HepG2 (cell line): Measurements from ENCODE around the gene IPO13. TPM values are rescaled to one million over a fixed set of nuclear protein-coding genes. Genes with fewer than 3 reads are reported as not detected.

Experiments used
- FOXJ3 ChIP-seq: sonication (generic); formaldehyde crosslinking; IDR thresholded peaks from 2 replicates; pipeline ENCODE4 v1.4.0; 2020; ENCODE audit warnings: missing genetic modification reagents, mild to moderate bottlenecking, borderline replicate concordance
- NFE2L1 ChIP-seq: sonication (generic); formaldehyde crosslinking; IDR thresholded peaks from 2 replicates; pipeline ENCODE4 v1.4.0; 2020; ENCODE audit warnings: missing genetic modification reagents, mild to moderate bottlenecking, borderline replicate concordance
- RFXANK ChIP-seq: IDR thresholded peaks from 2 replicates; pipeline ENCODE4 v1.6.1; 2016
- SRSF1 ChIP-seq: fragments of 200-400 bp; formaldehyde crosslinking; optimal IDR thresholded peaks from 2 replicates; pipeline ENCODE3; 2017; ENCODE audit warnings: mild to moderate bottlenecking, low read depth, low read length, moderate library complexity
- TOE1 ChIP-seq: sonication (generic); formaldehyde crosslinking; IDR thresholded peaks from 2 replicates; pipeline ENCODE4 v1.4.0; 2020; ENCODE audit warnings: mild to moderate bottlenecking, missing genetic modification reagents
- ZNF101 ChIP-seq: sonication (generic); formaldehyde crosslinking; IDR thresholded peaks from 2 replicates; pipeline ENCODE4 v1.4.0; 2020; ENCODE audit warnings: mild to moderate bottlenecking, low read depth, missing genetic modification reagents, borderline replicate concordance
- ZNF350 ChIP-seq: sonication (generic); formaldehyde crosslinking; IDR thresholded peaks from 2 replicates; pipeline ENCODE4 v1.4.0; 2020; ENCODE audit warnings: mild to moderate bottlenecking, low read depth, missing genetic modification reagents, borderline replicate concordance
- polyA plus RNA-seq, 8 experiments: library from polyadenylated mRNA; depleted of rRNA in 3 of 8; stranded (reverse) in 7 of 8; unstranded in 1 of 8; fragments of >200 nt; fragmentation: Illumina TruSeq in 4 of 8; extraction: Trizol in 4 of 8; gene quantifications; 2 replicates each; pipeline versions ENCODE4 v1.2.1 to v1.2.3, GENCODE V29; 2011 to 2016; ENCODE audit warnings: low read depth in 4 of 8, missing spikeins in 1 of 8, mixed read lengths in 1 of 8; ENCODE audit not compliant: insufficient read depth in 1 of 8
- total RNA-seq, 5 experiments: library from RNA; depleted of rRNA; stranded (reverse); fragments of >200 nt; fragmentation: Illumina TruSeq; extraction: Trizol; gene quantifications; 2 replicates each; pipeline ENCODE4 v1.2.3, GENCODE V29; 2016; ENCODE audit warnings: low read depth in 1 of 5
- TF ChIP-seq, protein P1 (sequence below): sonication (generic); formaldehyde crosslinking; IDR thresholded peaks from 2 replicates; pipeline ENCODE4 v1.5.0; 2020; ENCODE audit warnings: mild to moderate bottlenecking, missing genetic modification reagents, borderline replicate concordance
- TF ChIP-seq, protein P2 (sequence below): sonication (generic); formaldehyde crosslinking; conservative IDR thresholded peaks from 2 replicates; pipeline ENCODE4 v1.4.0; 2020; ENCODE audit warnings: missing genetic modification reagents
- TF ChIP-seq, protein P3 (sequence below): fragments of 450-650 bp; IDR thresholded peaks from 2 replicates; pipeline ENCODE4 v1.6.1; 2017; ENCODE audit warnings: mild to moderate bottlenecking
- TF ChIP-seq, protein P4 (sequence below): sonication (generic); formaldehyde crosslinking; IDR thresholded peaks from 2 replicates; pipeline ENCODE4 v1.5.1; 2020; ENCODE audit warnings: mild to moderate bottlenecking, missing genetic modification reagents, moderate library complexity

IPO13 gene
- total and polyA plus RNA-seq, 2 of the 13 experiments (the other 11 are each of a cell fraction or from before 2014, with no cell fraction given): 12.9 to 15.6 TPM

GRCh38 chr1:43921022-43921421 lies 25.7 kb upstream of the IPO13 start (continued):
- no peak for TF ChIP-seq TOE1 (CRISPR knock-in tag)
- no peak for TF ChIP-seq NFE2L1 (CRISPR knock-in tag)
- TF ChIP-seq FOXJ3: no peak
- TF ChIP-seq, protein P1, sequence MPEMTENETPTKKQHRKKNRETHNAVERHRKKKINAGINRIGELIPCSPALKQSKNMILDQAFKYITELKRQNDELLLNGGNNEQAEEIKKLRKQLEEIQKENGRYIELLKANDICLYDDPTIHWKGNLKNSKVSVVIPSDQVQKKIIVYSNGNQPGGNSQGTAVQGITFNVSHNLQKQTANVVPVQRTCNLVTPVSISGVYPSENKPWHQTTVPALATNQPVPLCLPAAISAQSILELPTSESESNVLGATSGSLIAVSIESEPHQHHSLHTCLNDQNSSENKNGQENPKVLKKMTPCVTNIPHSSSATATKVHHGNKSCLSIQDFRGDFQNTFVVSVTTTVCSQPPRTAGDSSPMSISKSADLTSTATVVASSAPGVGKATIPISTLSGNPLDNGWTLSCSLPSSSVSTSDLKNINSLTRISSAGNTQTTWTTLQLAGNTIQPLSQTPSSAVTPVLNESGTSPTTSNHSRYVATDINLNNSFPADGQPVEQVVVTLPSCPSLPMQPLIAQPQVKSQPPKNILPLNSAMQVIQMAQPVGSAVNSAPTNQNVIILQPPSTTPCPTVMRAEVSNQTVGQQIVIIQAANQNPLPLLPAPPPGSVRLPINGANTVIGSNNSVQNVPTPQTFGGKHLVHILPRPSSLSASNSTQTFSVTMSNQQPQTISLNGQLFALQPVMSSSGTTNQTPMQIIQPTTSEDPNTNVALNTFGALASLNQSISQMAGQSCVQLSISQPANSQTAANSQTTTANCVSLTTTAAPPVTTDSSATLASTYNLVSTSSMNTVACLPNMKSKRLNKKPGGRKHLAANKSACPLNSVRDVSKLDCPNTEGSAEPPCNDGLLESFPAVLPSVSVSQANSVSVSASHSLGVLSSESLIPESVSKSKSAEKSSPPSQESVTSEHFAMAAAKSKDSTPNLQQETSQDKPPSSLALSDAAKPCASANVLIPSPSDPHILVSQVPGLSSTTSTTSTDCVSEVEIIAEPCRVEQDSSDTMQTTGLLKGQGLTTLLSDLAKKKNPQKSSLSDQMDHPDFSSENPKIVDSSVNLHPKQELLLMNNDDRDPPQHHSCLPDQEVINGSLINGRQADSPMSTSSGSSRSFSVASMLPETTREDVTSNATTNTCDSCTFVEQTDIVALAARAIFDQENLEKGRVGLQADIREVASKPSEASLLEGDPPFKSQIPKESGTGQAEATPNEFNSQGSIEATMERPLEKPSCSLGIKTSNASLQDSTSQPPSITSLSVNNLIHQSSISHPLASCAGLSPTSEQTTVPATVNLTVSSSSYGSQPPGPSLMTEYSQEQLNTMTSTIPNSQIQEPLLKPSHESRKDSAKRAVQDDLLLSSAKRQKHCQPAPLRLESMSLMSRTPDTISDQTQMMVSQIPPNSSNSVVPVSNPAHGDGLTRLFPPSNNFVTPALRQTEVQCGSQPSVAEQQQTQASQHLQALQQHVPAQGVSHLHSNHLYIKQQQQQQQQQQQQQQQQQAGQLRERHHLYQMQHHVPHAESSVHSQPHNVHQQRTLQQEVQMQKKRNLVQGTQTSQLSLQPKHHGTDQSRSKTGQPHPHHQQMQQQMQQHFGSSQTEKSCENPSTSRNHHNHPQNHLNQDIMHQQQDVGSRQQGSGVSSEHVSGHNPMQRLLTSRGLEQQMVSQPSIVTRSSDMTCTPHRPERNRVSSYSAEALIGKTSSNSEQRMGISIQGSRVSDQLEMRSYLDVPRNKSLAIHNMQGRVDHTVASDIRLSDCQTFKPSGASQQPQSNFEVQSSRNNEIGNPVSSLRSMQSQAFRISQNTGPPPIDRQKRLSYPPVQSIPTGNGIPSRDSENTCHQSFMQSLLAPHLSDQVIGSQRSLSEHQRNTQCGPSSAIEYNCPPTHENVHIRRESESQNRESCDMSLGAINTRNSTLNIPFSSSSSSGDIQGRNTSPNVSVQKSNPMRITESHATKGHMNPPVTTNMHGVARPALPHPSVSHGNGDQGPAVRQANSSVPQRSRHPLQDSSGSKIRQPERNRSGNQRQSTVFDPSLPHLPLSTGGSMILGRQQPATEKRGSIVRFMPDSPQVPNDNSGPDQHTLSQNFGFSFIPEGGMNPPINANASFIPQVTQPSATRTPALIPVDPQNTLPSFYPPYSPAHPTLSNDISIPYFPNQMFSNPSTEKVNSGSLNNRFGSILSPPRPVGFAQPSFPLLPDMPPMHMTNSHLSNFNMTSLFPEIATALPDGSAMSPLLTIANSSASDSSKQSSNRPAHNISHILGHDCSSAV (CRISPR knock-in tag): no peak
- TF ChIP-seq, protein P2, sequence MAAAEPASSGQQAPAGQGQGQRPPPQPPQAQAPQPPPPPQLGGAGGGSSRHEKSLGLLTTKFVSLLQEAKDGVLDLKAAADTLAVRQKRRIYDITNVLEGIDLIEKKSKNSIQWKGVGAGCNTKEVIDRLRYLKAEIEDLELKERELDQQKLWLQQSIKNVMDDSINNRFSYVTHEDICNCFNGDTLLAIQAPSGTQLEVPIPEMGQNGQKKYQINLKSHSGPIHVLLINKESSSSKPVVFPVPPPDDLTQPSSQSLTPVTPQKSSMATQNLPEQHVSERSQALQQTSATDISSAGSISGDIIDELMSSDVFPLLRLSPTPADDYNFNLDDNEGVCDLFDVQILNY: no peak
- no peak for TF ChIP-seq ZNF350
- no peak for TF ChIP-seq SRSF1
- no peak for TF ChIP-seq ZNF101
- TF ChIP-seq, protein P3, sequence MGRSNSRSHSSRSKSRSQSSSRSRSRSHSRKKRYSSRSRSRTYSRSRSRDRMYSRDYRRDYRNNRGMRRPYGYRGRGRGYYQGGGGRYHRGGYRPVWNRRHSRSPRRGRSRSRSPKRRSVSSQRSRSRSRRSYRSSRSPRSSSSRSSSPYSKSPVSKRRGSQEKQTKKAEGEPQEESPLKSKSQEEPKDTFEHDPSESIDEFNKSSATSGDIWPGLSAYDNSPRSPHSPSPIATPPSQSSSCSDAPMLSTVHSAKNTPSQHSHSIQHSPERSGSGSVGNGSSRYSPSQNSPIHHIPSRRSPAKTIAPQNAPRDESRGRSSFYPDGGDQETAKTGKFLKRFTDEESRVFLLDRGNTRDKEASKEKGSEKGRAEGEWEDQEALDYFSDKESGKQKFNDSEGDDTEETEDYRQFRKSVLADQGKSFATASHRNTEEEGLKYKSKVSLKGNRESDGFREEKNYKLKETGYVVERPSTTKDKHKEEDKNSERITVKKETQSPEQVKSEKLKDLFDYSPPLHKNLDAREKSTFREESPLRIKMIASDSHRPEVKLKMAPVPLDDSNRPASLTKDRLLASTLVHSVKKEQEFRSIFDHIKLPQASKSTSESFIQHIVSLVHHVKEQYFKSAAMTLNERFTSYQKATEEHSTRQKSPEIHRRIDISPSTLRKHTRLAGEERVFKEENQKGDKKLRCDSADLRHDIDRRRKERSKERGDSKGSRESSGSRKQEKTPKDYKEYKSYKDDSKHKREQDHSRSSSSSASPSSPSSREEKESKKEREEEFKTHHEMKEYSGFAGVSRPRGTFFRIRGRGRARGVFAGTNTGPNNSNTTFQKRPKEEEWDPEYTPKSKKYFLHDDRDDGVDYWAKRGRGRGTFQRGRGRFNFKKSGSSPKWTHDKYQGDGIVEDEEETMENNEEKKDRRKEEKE: no peak
- TF ChIP-seq, protein P4, sequence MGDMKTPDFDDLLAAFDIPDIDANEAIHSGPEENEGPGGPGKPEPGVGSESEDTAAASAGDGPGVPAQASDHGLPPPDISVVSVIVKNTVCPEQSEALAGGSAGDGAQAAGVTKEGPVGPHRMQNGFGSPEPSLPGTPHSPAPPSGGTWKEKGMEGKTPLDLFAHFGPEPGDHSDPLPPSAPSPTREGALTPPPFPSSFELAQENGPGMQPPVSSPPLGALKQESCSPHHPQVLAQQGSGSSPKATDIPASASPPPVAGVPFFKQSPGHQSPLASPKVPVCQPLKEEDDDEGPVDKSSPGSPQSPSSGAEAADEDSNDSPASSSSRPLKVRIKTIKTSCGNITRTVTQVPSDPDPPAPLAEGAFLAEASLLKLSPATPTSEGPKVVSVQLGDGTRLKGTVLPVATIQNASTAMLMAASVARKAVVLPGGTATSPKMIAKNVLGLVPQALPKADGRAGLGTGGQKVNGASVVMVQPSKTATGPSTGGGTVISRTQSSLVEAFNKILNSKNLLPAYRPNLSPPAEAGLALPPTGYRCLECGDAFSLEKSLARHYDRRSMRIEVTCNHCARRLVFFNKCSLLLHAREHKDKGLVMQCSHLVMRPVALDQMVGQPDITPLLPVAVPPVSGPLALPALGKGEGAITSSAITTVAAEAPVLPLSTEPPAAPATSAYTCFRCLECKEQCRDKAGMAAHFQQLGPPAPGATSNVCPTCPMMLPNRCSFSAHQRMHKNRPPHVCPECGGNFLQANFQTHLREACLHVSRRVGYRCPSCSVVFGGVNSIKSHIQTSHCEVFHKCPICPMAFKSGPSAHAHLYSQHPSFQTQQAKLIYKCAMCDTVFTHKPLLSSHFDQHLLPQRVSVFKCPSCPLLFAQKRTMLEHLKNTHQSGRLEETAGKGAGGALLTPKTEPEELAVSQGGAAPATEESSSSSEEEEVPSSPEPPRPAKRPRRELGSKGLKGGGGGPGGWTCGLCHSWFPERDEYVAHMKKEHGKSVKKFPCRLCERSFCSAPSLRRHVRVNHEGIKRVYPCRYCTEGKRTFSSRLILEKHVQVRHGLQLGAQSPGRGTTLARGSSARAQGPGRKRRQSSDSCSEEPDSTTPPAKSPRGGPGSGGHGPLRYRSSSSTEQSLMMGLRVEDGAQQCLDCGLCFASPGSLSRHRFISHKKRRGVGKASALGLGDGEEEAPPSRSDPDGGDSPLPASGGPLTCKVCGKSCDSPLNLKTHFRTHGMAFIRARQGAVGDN (CRISPR knock-in tag): no peak
- no peak for TF ChIP-seq RFXANK (CRISPR knock-in tag)
- TF ChIP-seq, all 625 proteins: peak for 0
